ENCODE data around the gene PIGO.
A peak's percentile ranks its signal among the peaks of the same experiment; 100 is the strongest.

The PIGO gene

GRCh38 chr9:35096035-35096849, at the start of gene PIGO:
TSS of gene PIGO (minus strand) at chr9:35096591. CDS start at chr9:35095565, 1,026 bp downstream.
- Mint-ChIP-seq H3K27me3 (no peaks in the 10 kb centered on the region), H3K27ac (ENCODE audit: low read depth) (peak within 1 kb of the TSS; percentile 93), H3K9me3 (no peaks in the 10 kb centered on the region), H3K36me3 (ENCODE audit: insufficient read depth) (peaks cover 22% of the 10 kb centered on the region), H3K4me1 (peaks cover 26% of the 10 kb centered on the region), H3K4me3 (peak within 1 kb of the TSS; percentile 82)
- peak; percentile 93 for ATAC-seq (replicated peaks; ENCODE audit: extremely low read depth, poor library complexity, severe bottlenecking)
- peak; percentile 83 to 86 for DNase-seq (ENCODE audit: low spot score in 2 of 2)

DNA sequence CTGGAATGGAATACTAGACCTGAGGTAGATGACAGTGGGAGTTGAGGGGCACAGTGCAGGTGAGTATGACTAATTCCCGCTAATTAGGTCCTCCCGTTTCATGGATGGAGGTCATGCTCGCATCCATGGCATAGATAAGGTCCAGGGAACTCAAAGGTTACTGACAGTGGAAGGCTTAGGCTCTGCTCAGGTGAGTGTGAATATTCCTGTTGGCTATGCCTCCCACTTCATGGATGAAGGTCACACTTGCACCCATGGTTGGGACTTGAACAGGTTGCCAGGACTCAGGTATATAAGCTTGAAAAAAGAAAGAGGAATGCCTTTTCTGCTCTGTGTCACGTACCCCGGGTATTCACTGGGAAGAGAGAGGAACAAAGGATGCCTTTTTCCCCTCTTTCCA, 45.6 kb upstream of the PIGO start:
- no peak overlapping the region for H3K27ac Mint-ChIP-seq (ENCODE audit: low read depth)
- H3K36me3 Mint-ChIP-seq (ENCODE audit: insufficient read depth) = no peaks in the 10 kb centered on the region
- no peak for DNase-seq (ENCODE audit: low spot score in 2 of 2)
- no peak for ATAC-seq (replicated peaks; ENCODE audit: extremely low read depth, poor library complexity, severe bottlenecking)
- H3K4me3 Mint-ChIP-seq = no peak overlapping the region
- peaks cover 5% of the 10 kb centered on the region for H3K9me3 Mint-ChIP-seq
- peaks cover 7% of the 10 kb centered on the region for H3K27me3 Mint-ChIP-seq
- no peaks in the 10 kb centered on the region for H3K4me1 Mint-ChIP-seq

DNA sequence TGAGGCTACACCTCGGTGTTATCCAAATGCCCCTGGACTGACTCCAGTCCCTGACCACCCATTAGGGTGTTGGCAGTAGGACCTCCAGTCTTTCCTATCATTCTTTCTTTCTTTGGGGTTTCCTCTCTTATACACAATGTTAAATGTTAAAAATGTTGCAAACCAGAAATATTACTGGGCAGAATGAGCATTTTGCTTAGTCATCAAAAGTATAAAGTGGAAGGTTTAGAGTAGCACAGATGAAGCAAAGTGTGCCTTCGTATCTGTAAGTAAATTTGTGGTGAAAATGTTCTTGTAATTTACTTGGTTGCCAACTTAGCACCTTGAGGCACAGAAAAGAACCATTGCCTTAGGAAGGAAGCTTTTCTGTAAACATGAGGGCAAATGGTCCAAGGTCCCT, 43.7 kb upstream of the PIGO start:
- peaks cover 11% of the 10 kb centered on the region for H3K27me3 Mint-ChIP-seq
- ATAC-seq (replicated peaks; ENCODE audit: extremely low read depth, poor library complexity, severe bottlenecking) = no peak

GRCh38 chr9:35136866-35137265, 40.5 kb upstream of the PIGO start:
- H3K4me3 Mint-ChIP-seq = no peak overlapping the region
- peaks cover 11% of the 10 kb centered on the region for H3K27me3 Mint-ChIP-seq
- peaks cover 5% of the 10 kb centered on the region for H3K9me3 Mint-ChIP-seq
- H3K36me3 Mint-ChIP-seq (ENCODE audit: insufficient read depth) = no peaks in the 10 kb centered on the region
- no peaks in the 10 kb centered on the region for H3K4me1 Mint-ChIP-seq
- DNase-seq (ENCODE audit: low spot score in 2 of 2) (no peak), ATAC-seq (replicated peaks; ENCODE audit: extremely low read depth, poor library complexity, severe bottlenecking) (no peak)
- no peak overlapping the region for H3K27ac Mint-ChIP-seq (ENCODE audit: low read depth)

More for the DNA sequence above, 43.7 kb upstream of the PIGO start:
- H3K27ac Mint-ChIP-seq (ENCODE audit: low read depth) = no peak overlapping the region
- no peak for DNase-seq (ENCODE audit: low spot score in 2 of 2)
- no peak overlapping the region for H3K4me3 Mint-ChIP-seq
- H3K9me3 Mint-ChIP-seq = peaks cover 5% of the 10 kb centered on the region
- no peaks in the 10 kb centered on the region for H3K4me1 Mint-ChIP-seq
- no peaks in the 10 kb centered on the region for H3K36me3 Mint-ChIP-seq (ENCODE audit: insufficient read depth)

DNA sequence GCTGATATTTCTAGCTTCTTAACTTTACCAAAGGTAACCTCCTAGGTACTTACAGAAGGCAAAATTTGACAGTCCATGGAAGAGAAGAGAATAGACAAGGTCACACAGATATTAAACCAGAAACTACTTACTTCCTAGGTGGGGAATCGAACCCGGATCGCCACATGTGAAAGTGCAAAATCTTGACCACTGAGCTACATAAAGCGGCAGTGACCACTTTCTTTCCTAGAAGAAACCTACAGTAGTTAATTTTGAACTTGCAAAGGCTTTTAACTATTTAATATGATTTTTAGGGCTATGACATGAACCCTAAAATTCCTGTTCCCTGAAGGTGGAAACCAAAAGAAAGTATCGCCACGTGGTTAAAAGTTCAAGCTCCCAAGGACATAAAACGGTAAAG, 39.6 kb upstream of the PIGO start:
- no peak for ATAC-seq (replicated peaks; ENCODE audit: extremely low read depth, poor library complexity, severe bottlenecking)
- peaks cover 4% of the 10 kb centered on the region for H3K9me3 Mint-ChIP-seq
- H3K36me3 Mint-ChIP-seq (ENCODE audit: insufficient read depth) = no peaks in the 10 kb centered on the region
- DNase-seq (ENCODE audit: low spot score in 2 of 2) = no peak
- H3K4me3 Mint-ChIP-seq = no peak overlapping the region
- no peak overlapping the region for H3K27ac Mint-ChIP-seq (ENCODE audit: low read depth)
- no peaks in the 10 kb centered on the region for H3K4me1 Mint-ChIP-seq
- H3K27me3 Mint-ChIP-seq = peaks cover 11% of the 10 kb centered on the region

- Mint-ChIP-seq H3K27me3 (peaks cover 11% of the 10 kb centered on the region), H3K9me3 (no peaks in the 10 kb centered on the region), H3K36me3 (ENCODE audit: insufficient read depth) (no peaks in the 10 kb centered on the region), H3K4me3 (no peak overlapping the region), H3K27ac (ENCODE audit: low read depth) (no peak overlapping the region), H3K4me1 (no peaks in the 10 kb centered on the region)
- ATAC-seq (replicated peaks; ENCODE audit: extremely low read depth, poor library complexity, severe bottlenecking) (no peak), DNase-seq (ENCODE audit: low spot score in 2 of 2) (no peak)
These were observed 38.5 kb upstream of the PIGO start for GRCh38 chr9:35134920-35135319.

GRCh38 chr9:35116898-35117551, 20.6 kb upstream of the PIGO start:
- Mint-ChIP-seq H3K9me3 (no peaks in the 10 kb centered on the region), H3K27me3 (peaks cover 15% of the 10 kb centered on the region), H3K4me3 (peak overlapping the region; percentile 88), H3K4me1 (peaks cover 39% of the 10 kb centered on the region), H3K36me3 (ENCODE audit: insufficient read depth) (peaks cover 7% of the 10 kb centered on the region), H3K27ac (ENCODE audit: low read depth) (peak overlapping the region; percentile 94)
- DNase-seq (ENCODE audit: low spot score in 2 of 2) = peak; percentile 79 to 83
- peak; percentile 75 for ATAC-seq (replicated peaks; ENCODE audit: extremely low read depth, poor library complexity, severe bottlenecking)

- no peak for ATAC-seq (replicated peaks; ENCODE audit: extremely low read depth, poor library complexity, severe bottlenecking)
- Mint-ChIP-seq H3K9me3 (no peaks in the 10 kb centered on the region), H3K4me1 (peaks cover 44% of the 10 kb centered on the region), H3K27ac (ENCODE audit: low read depth) (peak overlapping the region; percentile 94), H3K4me3 (peak overlapping the region; percentile 88), H3K36me3 (ENCODE audit: insufficient read depth) (peaks cover 8% of the 10 kb centered on the region), H3K27me3 (peaks cover 12% of the 10 kb centered on the region)
- DNase-seq (ENCODE audit: low spot score in 2 of 2) = no peak
These were observed 20.1 kb upstream of the PIGO start for GRCh38 chr9:35116539-35116897.

GRCh38 chr9:35115680-35116538, 19.5 kb upstream of the PIGO start, which contains the start of gene ATOSB:
TSS of gene ATOSB (minus strand) at chr9:35115862. CDS start at chr9:35108274, 7,588 bp downstream.
- no peaks in the 10 kb centered on the region for H3K9me3 Mint-ChIP-seq
- DNase-seq (ENCODE audit: low spot score in 2 of 2) (peak; percentile 83 to 88), ATAC-seq (replicated peaks; ENCODE audit: extremely low read depth, poor library complexity, severe bottlenecking) (peak; percentile 75)
- peaks cover 9% of the 10 kb centered on the region for H3K36me3 Mint-ChIP-seq (ENCODE audit: insufficient read depth)
- H3K27ac Mint-ChIP-seq (ENCODE audit: low read depth) = peak within 1 kb of the TSS; percentile 94
- peaks cover 6% of the 10 kb centered on the region for H3K27me3 Mint-ChIP-seq
- H3K4me3 Mint-ChIP-seq = peak within 1 kb of the TSS; percentile 88
- peaks cover 48% of the 10 kb centered on the region for H3K4me1 Mint-ChIP-seq

DNA sequence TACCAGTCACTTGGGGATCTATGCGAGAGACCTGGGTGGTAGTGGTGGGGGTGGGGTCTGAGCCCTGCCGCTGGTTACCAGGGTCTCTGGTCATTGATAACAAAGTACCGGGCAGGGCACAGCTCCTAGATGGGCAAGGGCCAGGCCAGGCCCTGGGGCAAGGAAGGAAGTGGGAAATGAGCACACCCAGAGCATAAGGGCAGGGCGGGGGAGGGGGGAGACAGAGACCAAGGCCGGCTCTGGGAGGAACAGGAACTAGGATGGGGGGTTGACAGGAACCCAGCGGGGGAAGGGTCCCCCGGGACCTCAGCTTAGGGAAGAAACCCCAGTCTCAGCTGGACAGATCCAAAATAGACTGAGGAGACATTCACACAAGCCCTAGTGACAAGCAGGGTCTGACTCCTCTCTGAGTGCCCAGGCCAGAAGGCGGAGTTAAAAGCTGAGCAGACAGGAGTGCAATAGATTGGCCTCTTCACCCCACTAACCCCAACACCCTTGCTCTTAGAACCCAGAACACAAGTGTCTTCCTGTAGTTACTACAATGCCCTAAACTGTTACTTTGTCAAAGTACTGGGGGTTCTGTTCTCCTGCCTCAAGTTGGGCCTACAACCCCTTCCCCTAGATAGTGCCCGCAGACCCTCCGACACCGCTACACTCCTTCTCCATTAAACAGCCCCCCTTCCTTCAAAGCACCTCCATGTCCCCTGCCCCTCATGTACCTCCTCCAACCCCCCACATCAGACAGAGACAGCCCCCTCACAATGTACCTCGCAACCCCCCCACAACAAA, 18.6 kb upstream of the PIGO start:
- no peaks in the 10 kb centered on the region for H3K27me3 Mint-ChIP-seq
- peak overlapping the region; percentile 94 for H3K27ac Mint-ChIP-seq (ENCODE audit: low read depth)
- peaks cover 57% of the 10 kb centered on the region for H3K4me1 Mint-ChIP-seq
- peaks cover 10% of the 10 kb centered on the region for H3K36me3 Mint-ChIP-seq (ENCODE audit: insufficient read depth)
- H3K9me3 Mint-ChIP-seq = no peaks in the 10 kb centered on the region
- DNase-seq (ENCODE audit: low spot score in 2 of 2) = peak in 1 of 2 donors; percentile 34
- peak overlapping the region; percentile 88 for H3K4me3 Mint-ChIP-seq
- no peak for ATAC-seq (replicated peaks; ENCODE audit: extremely low read depth, poor library complexity, severe bottlenecking)

DNA sequence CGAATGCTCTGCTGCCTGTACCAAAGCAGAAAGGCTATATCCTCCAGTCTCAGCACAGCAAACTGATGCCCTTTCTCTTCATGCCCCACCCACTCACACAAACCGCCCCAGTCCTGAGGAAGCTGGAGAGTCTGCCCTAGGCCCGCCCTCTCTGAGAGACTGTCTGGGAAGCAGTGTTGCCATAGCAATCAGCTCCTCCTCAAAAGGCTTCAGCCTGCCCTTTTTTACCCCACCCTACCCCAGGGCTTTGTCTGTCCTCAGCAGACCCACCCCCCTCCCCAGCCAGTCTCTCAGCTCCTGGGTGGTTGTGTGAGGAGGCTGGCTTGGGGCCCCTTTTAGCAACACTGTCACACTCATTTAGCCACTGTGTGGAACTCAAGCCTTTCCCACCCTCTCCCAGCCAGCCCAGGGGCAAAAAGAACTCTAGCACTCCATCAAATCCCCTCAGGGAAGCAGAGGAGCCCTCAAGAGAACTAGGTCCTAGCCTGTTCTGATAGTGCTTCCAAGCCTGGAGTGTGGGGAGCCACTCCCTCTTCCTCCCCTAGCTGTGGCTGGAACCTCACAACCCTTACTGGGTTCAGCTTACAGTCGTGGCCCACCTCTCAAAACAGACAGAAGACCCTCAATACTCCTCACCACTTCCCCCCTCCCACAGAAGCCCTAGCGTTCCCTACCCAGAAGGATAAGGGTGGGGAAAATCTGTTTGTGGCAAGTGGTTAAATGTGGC, 17.9 kb upstream of the PIGO start:
- peak overlapping the region; percentile 88 for H3K4me3 Mint-ChIP-seq
- DNase-seq (ENCODE audit: low spot score in 2 of 2) (peak in 1 of 2 donors; percentile 47), ATAC-seq (replicated peaks; ENCODE audit: extremely low read depth, poor library complexity, severe bottlenecking) (peak; percentile 1)
- H3K36me3 Mint-ChIP-seq (ENCODE audit: insufficient read depth) = peaks cover 10% of the 10 kb centered on the region
- H3K27ac Mint-ChIP-seq (ENCODE audit: low read depth) = peak overlapping the region; percentile 94
- H3K4me1 Mint-ChIP-seq = peaks cover 65% of the 10 kb centered on the region
- no peaks in the 10 kb centered on the region for H3K9me3 Mint-ChIP-seq
- no peaks in the 10 kb centered on the region for H3K27me3 Mint-ChIP-seq

Data from central memory CD8-positive, alpha-beta T cell (primary cell).